ENCODE results near the gene MRPL44.

The MRPL44 gene

GRCh38 chr2:224004105-224004695 is 46.9 kb downstream of the MRPL44 start:
- DNase-seq (ENCODE audit: low read depth in 2 of 2) = no peak

GRCh38 chr2:224008702-224009261 is 51.5 kb downstream of the MRPL44 start:
- DNase-seq (ENCODE audit: low read depth in 2 of 2) = no peak

- no peak for DNase-seq (ENCODE audit: low read depth in 2 of 2)
Measured at GRCh38 chr2:224009605-224010315, 52.5 kb downstream of the MRPL44 start.

- no peak for DNase-seq (ENCODE audit: low read depth in 2 of 2)
Measured at GRCh38 chr2:224011837-224012236, 54.6 kb downstream of the MRPL44 start.

- DNase-seq (ENCODE audit: low read depth in 2 of 2) = no peak
Measured at GRCh38 chr2:224014336-224014735, 57.1 kb downstream of the MRPL44 start.

GRCh38 chr2:224016963-224017362 is 59.7 kb downstream of the MRPL44 start:
- DNase-seq (ENCODE audit: low read depth in 2 of 2) = no peak

Data from stimulated activated CD4-positive, alpha-beta T cell treated with anti-CD3 and anti-CD28 coated beads, Interleukin-15, amount 100 ng/mL, for 48 hours (primary cell).